SK-N-SH treated with all-trans-retinoic acid at 6 μM for 48 hours (cell line): ENCODE measurements around the gene DBN1.

Experiments used
- ARNTL ChIP-seq: fragments of 450-650 bp; formaldehyde crosslinking; IDR thresholded peaks from 2 replicates; pipeline ENCODE4 v1.5.0; 2020; ENCODE audit warnings: low read depth, mild to moderate bottlenecking, moderate library complexity, borderline replicate concordance
- CREB5 ChIP-seq: fragments of 250-450 bp; sonication (Bioruptor Pico); IDR thresholded peaks from 2 replicates; pipeline ENCODE4 v1.5.1; 2020; ENCODE audit warnings: low read depth, mild to moderate bottlenecking, moderate library complexity
- CSRNP3 ChIP-seq: fragments of 250-450 bp; sonication (Bioruptor Pico); IDR thresholded peaks from 2 replicates; pipeline ENCODE4 v1.5.1; 2021; ENCODE audit warnings: mild to moderate bottlenecking, moderate library complexity
- ESRRG ChIP-seq: fragments of 250-450 bp; sonication (Bioruptor Pico); IDR thresholded peaks from 2 replicates; pipeline ENCODE4 v1.6.1; 2021; ENCODE audit warnings: mild to moderate bottlenecking
- PATZ1 ChIP-seq: fragments of 250-450 bp; sonication (Bioruptor Pico); IDR thresholded peaks from 2 replicates; pipeline ENCODE4 v1.8.0; 2020; ENCODE audit warnings: mild to moderate bottlenecking, moderate library complexity, borderline replicate concordance
- POU6F1 ChIP-seq: fragments of 250-450 bp; sonication (Bioruptor Pico); IDR thresholded peaks from 2 replicates; pipeline ENCODE4 v1.8.0; 2021; ENCODE audit warnings: low read depth, mild to moderate bottlenecking, moderate library complexity, borderline replicate concordance
- PPARA ChIP-seq: fragments of 250-450 bp; sonication (Bioruptor Pico); IDR thresholded peaks from 2 replicates; pipeline ENCODE4 v1.5.0; 2020; ENCODE audit warnings: mild to moderate bottlenecking, borderline replicate concordance
- ZC3H10 ChIP-seq: fragments of 250-450 bp; sonication (Bioruptor Pico); IDR thresholded peaks from 2 replicates; pipeline ENCODE4 v1.5.1; 2021; ENCODE audit warnings: mild to moderate bottlenecking, moderate library complexity
- ZFP3 ChIP-seq: fragments of 250-450 bp; sonication (Bioruptor Pico); IDR thresholded peaks from 2 replicates; pipeline ENCODE4 v1.5.0; 2020; ENCODE audit warnings: mild to moderate bottlenecking, moderate library complexity
- ZFP30 ChIP-seq: fragments of 450-650 bp; formaldehyde crosslinking; IDR thresholded peaks from 2 replicates; pipeline ENCODE4 v1.5.0; 2022; ENCODE audit warnings: mild to moderate bottlenecking, moderate library complexity
- ZNF565 ChIP-seq: fragments of 450-650 bp; formaldehyde crosslinking; conservative IDR thresholded peaks from 2 replicates; pipeline ENCODE4 v1.5.0; 2020; ENCODE audit warnings: low read depth, mild to moderate bottlenecking, moderate library complexity
- ZNF8 ChIP-seq: fragments of 450-650 bp; formaldehyde crosslinking; IDR thresholded peaks from 2 replicates; pipeline ENCODE4 v1.5.0; 2020; ENCODE audit warnings: mild to moderate bottlenecking, moderate library complexity

- no peak for TF ChIP-seq ZNF8
- no peak for TF ChIP-seq ESRRG (CRISPR knock-in tag)
- TF ChIP-seq ZC3H10 (CRISPR knock-in tag): no peak
- TF ChIP-seq ZNF565 (CRISPR knock-in tag): no peak
- no peak for TF ChIP-seq CSRNP3
- no peak for TF ChIP-seq ARNTL
- TF ChIP-seq ZFP3 (CRISPR knock-in tag): no peak
- TF ChIP-seq POU6F1 (CRISPR knock-in tag): no peak
- no peak for TF ChIP-seq ZFP30 (CRISPR knock-in tag)
- no peak for TF ChIP-seq CREB5 (CRISPR knock-in tag)
- TF ChIP-seq PATZ1: no peak
- no peak for TF ChIP-seq PPARA (CRISPR knock-in tag)
Measured at GRCh38 chr5:177493795-177494345, 20.4 kb upstream of the DBN1 start.
